Muscle of leg (tissue), 11 donors: Measurements from ENCODE around the gene TPSAB1. TPM values are rescaled to one million over a fixed set of nuclear protein-coding genes. Genes with fewer than 3 reads are reported as not detected.

ENCODE experiments used
- DNase-seq: peaks from one replicate; pipeline ENCODE4 v3.0.0; 2013
- H3K27ac ChIP-seq: one replicate; pipeline ENCODE4 v1.5.1; 2013; ENCODE audit warnings: mild to moderate bottlenecking, low read length, control low read depth
- H3K27me3 ChIP-seq: one replicate; pipeline ENCODE4 v1.6.1; 2013; ENCODE audit warnings: low read length; ENCODE audit not compliant: control insufficient read depth, insufficient read depth
- H3K36me3 ChIP-seq: one replicate; pipeline ENCODE4 v1.6.1; 2013; ENCODE audit warnings: low read length; ENCODE audit not compliant: control insufficient read depth, insufficient read depth
- H3K4me1 ChIP-seq: one replicate; pipeline ENCODE4 v1.6.1; 2013; ENCODE audit warnings: low read length; ENCODE audit not compliant: control insufficient read depth, insufficient read depth
- H3K4me3 ChIP-seq: one replicate; pipeline ENCODE4 v1.5.1; 2013; ENCODE audit warnings: low read length, control low read depth
- H3K9me3 ChIP-seq: replicated peaks from 2 replicates; pipeline ENCODE4 v1.6.1; 2013; ENCODE audit warnings: low read depth, low read length; ENCODE audit not compliant: control insufficient read depth
- WGBS: methylation state at CpG from one replicate; pipeline ENCODE4 v1.1.5; 2013; ENCODE audit warnings: missing lambda C conversion rate; ENCODE audit not compliant: insufficient coverage; 5-methylcytosine and 5-hydroxymethylcytosine counted together
- polyA plus RNA-seq, 8 donors: library from polyadenylated mRNA; unstranded; fragments of 120-200 nt; gene quantifications; one replicate each; pipeline versions ENCODE4 v1.2.1 to v1.2.3, GENCODE V29; 2013; ENCODE audit warnings: inconsistent platforms in 1 of 8, low replicate concordance in 1 of 8; ENCODE audit not compliant: insufficient read length in 8 of 8, insufficient read depth in 1 of 8
- total RNA-seq: library from RNA; stranded (reverse); fragments of 120-200 nt; gene quantifications from one replicate; pipeline ENCODE4 v1.2.4, GENCODE V29; 2013

Gene TPSAB1
- total and polyA plus RNA-seq, 9 donors = 0.53 to 3.8 (median 1.7) TPM

DNA sequence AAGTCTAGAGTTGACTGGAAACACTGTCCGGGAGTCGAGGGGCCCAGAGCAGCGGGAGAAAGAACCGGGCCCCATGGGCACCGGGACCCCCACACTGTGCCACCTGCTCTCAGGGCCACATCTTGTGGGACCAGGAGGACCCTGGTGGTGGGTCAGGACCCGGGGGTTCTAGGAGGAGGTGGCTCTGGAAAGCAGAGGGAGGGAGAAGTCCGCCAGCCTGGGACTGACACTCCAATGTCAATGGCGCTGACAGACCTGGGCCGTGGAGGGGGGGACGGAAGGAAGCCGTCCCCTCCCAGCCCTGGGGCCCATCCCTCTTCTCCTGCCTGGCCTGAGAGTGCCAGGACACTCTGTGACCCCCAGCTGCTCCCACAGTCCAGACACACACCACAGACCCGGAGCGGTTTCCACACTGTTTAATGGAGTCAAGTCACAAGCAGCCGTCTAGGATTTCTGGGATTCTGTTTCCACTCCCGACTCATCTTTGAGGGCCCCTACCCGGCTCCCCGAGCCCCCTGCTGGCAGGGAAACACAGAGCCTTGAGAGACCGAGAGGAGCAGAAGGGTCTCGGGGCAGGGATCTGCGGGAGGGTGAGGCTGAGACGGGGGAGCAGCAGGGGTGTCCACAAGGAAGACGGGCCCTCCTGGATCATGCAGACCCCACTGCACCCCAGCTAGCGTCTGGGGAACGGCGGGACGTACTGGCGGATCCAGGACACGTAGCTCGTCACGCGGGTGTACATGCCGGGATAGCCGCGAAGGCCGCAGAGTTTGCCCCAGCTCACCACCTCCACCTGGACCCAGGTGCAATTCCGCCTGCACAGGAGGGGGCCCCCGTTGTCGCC lies 45.4 kb downstream of the TPSAB1 start:
- 52% methylated on average over 18 of the region's 38 CpGs for WGBS
- H3K4me1 ChIP-seq = peaks cover 29% of the 10 kb centered on the region
- no peak for DNase-seq
- H3K4me3 ChIP-seq = no peak overlapping the region
- no peaks in the 10 kb centered on the region for H3K9me3 ChIP-seq
- no peak overlapping the region for H3K27ac ChIP-seq
- H3K27me3 ChIP-seq = peaks cover 78% of the 10 kb centered on the region
- H3K36me3 ChIP-seq = no peaks in the 10 kb centered on the region

DNA sequence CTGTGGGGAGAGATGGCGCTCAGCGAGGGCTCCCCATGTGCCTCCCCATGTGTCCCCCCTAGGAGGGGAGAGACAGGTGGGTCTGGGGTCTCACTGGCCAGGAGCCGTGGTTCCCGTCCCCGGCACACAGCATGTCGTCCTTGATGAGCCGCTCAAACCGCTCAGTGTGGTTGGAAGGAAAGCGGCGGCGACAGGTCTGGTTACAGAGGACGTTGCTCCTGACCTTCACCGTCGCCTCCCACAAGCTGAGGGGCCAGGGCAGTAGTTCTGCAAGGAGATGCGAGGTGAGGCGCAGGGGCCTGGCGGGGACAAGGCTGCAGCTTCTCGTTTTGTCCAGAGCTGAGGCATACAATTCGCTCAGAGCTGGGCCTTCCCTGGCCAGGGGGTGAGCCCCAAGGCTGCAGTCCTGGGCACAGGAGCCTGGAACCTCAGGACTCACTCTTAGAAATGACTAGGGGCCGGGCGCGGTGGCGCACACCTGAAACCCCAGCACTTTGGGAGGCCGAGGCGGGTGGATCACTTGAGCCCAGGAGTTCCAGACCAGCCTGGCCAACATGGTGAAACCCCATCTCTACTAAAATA lies 46.1 kb downstream of the TPSAB1 start:
- H3K36me3 ChIP-seq = no peaks in the 10 kb centered on the region
- DNase-seq = no peak
- no peak overlapping the region for H3K27ac ChIP-seq
- 67% methylated on average over 19 of the region's 25 CpGs for WGBS
- H3K9me3 ChIP-seq = no peaks in the 10 kb centered on the region
- H3K4me1 ChIP-seq = peaks cover 36% of the 10 kb centered on the region
- H3K27me3 ChIP-seq = peaks cover 80% of the 10 kb centered on the region
- no peak overlapping the region for H3K4me3 ChIP-seq

- Histone ChIP-seq H3K27me3 (peaks cover 87% of the 10 kb centered on the region), H3K27ac (no peak overlapping the region), H3K36me3 (no peaks in the 10 kb centered on the region), H3K4me3 (no peak overlapping the region), H3K9me3 (no peaks in the 10 kb centered on the region), H3K4me1 (peaks cover 39% of the 10 kb centered on the region)
- DNase-seq = no peak
- 33% methylated on average over 35 of the region's 40 CpGs for WGBS
Observed at GRCh38 chr16:1287982-1288670, 47.6 kb downstream of the TPSAB1 start.

GRCh38 chr16:1288813-1289476 lies 48.4 kb downstream of the TPSAB1 start:
- Histone ChIP-seq H3K4me1 (peaks cover 32% of the 10 kb centered on the region), H3K36me3 (no peaks in the 10 kb centered on the region), H3K4me3 (no peak overlapping the region), H3K27ac (no peak overlapping the region), H3K27me3 (peaks cover 86% of the 10 kb centered on the region), H3K9me3 (no peaks in the 10 kb centered on the region)
- no peak for DNase-seq
- WGBS = 43% methylated on average over 13 of the region's 20 CpGs

- no peak overlapping the region for H3K27ac ChIP-seq
- WGBS = 6% methylated on average over 12 of the region's 17 CpGs
- no peaks in the 10 kb centered on the region for H3K36me3 ChIP-seq
- peaks cover 28% of the 10 kb centered on the region for H3K4me1 ChIP-seq
- DNase-seq = no peak
- H3K4me3 ChIP-seq = no peak overlapping the region
- no peaks in the 10 kb centered on the region for H3K9me3 ChIP-seq
- H3K27me3 ChIP-seq = peaks cover 88% of the 10 kb centered on the region
Observed at GRCh38 chr16:1289477-1289866, 49.0 kb downstream of the TPSAB1 start.

DNA sequence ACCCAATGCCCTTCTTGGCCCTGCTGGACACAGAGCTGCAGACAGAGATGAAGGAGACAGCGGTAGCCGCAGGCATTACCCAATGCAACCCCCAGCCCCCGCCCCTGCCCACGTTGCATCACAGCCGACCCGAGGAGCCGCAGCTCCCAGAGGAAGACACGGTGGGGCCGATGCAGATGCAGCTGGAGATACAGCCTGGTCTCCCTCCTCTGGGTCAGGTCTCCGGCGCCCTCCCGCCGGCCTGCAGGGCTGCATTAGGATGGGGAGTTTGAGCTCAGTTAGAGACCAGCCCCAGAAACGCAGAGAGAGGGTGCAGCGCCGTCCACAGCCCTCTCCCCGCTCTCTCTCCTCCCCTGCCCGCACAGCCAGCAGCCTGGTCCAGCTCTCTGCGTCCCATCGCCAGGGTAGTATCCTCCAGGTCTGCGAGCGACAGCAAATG lies 49.6 kb downstream of the TPSAB1 start:
- WGBS = 14% methylated on average over 7 of the region's 22 CpGs
- H3K36me3 ChIP-seq = no peaks in the 10 kb centered on the region

DNA sequence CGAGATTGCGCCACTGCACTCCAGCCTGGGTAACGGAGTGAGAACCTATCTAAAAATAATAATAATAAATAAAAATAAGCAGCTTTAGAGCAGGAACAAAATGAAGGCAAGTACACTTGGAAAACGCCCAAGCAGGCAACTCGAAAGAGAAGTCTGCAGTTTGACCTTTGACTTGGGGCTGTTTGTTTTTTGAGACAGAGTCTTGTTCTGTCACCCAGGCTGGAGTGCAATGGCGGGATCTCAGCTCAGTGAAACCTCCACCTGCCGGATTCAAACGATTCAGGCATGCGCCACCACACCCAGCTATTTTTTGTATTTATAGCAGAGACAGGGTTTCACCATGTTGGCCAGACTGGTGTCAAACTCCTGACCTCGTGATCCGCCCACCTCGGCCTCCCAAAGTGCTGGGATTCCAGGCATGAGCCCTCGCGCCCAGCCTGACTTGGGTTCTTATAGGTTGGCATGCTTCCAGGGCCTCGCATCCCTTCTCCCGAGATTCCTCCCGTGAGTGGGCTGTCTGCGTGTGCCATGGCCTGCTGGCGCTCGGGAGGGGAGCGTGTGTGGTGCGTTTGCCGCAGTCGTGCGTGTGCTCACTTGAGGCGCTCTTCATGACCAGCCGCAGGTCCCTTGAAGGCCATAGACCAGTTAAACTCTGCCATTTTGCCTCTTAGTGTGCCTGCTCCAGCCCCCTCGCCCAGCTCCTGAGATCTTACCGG lies 50.5 kb downstream of the TPSAB1 start:
- Histone ChIP-seq H3K27ac (no peak overlapping the region), H3K36me3 (no peaks in the 10 kb centered on the region), H3K27me3 (peaks cover 85% of the 10 kb centered on the region), H3K4me1 (peaks cover 28% of the 10 kb centered on the region), H3K9me3 (no peaks in the 10 kb centered on the region), H3K4me3 (no peak overlapping the region)
- 48% methylated on average over 24 of the region's 29 CpGs for WGBS
- DNase-seq = no peak

More for the DNA sequence above, 49.6 kb downstream of the TPSAB1 start:
- no peak for DNase-seq
- no peak overlapping the region for H3K4me3 ChIP-seq
- H3K9me3 ChIP-seq = no peaks in the 10 kb centered on the region
- H3K27me3 ChIP-seq = peaks cover 93% of the 10 kb centered on the region
- peaks cover 28% of the 10 kb centered on the region for H3K4me1 ChIP-seq
- H3K27ac ChIP-seq = no peak overlapping the region

- WGBS = 36% methylated on average over 17 of the region's 17 CpGs
- peaks cover 28% of the 10 kb centered on the region for H3K4me1 ChIP-seq
- no peak overlapping the region for H3K4me3 ChIP-seq
- H3K9me3 ChIP-seq = no peaks in the 10 kb centered on the region
- no peak for DNase-seq
- H3K27me3 ChIP-seq = peaks cover 81% of the 10 kb centered on the region
- H3K27ac ChIP-seq = no peak overlapping the region
- no peaks in the 10 kb centered on the region for H3K36me3 ChIP-seq
Observed at GRCh38 chr16:1291576-1291974, 51.1 kb downstream of the TPSAB1 start.
